BE2C (cell line): ENCODE measurements around the gene C5orf24. TPM values are rescaled to one million over a fixed set of nuclear protein-coding genes. Genes with fewer than 3 reads are reported as not detected.

Source experiments
- DNase-seq: peaks from one replicate; pipeline ENCODE4 v3.0.0-alpha.2; 2020
- H3K27me3 ChIP-seq: fragments of 250-450 bp; sonication (Bioruptor Pico); 2 replicates; pipeline ENCODE4 v1.5.1; 2020; ENCODE audit warnings: mild to moderate bottlenecking
- H3K36me3 ChIP-seq: fragments of 250-450 bp; sonication (Bioruptor Pico); 2 replicates; pipeline ENCODE4 v1.5.1; 2020; ENCODE audit warnings: mild to moderate bottlenecking
- H3K4me1 ChIP-seq: fragments of 250-450 bp; sonication (Bioruptor Pico); 2 replicates; pipeline ENCODE4 v1.5.1; 2020
- H3K4me3 ChIP-seq: 2 replicates; pipeline ENCODE4 v1.5.1; 2011; ENCODE audit warnings: low read depth, low read length
- H3K9me3 ChIP-seq: fragments of 250-450 bp; sonication (Bioruptor Pico); 2 replicates; pipeline ENCODE4 v1.5.1; 2020
- CTCF ChIP-seq: IDR thresholded peaks from 2 replicates; pipeline ENCODE4 v1.5.1; 2012; ENCODE audit warnings: mild to moderate bottlenecking, low read depth, low read length
- polyA plus RNA-seq: library from polyadenylated mRNA; unstranded; fragments of >200 nt; gene quantifications from one replicate; pipeline ENCODE4 v1.2.1, GENCODE V29; 2012; ENCODE audit warnings: low read depth, missing spikeins; ENCODE audit not compliant: insufficient read length, insufficient read depth

C5orf24 gene
- 54.1 TPM for polyA plus RNA-seq

GRCh38 chr5:134845852-134846640 lies at the start of gene C5orf24:
C5orf24 (plus strand) TSS chr5:134845968; CDS start chr5:134854901, 8,933 bp downstream.
- Histone ChIP-seq H3K36me3 (peaks cover 22% of the 10 kb centered on the region), H3K9me3 (no peaks in the 10 kb centered on the region), H3K4me3 (peak within 1 kb of the TSS; percentile 77), H3K4me1 (peaks cover 7% of the 10 kb centered on the region), H3K27me3 (no peaks in the 10 kb centered on the region)
- TF ChIP-seq CTCF = no peak
- peak; percentile 96 for DNase-seq

- no peak for TF ChIP-seq CTCF
- Histone ChIP-seq H3K4me1 (no peaks in the 10 kb centered on the region), H3K36me3 (peaks cover 83% of the 10 kb centered on the region)
These were observed 47.3 kb upstream of the C5orf24 start for GRCh38 chr5:134798468-134798867.

GRCh38 chr5:134803821-134804220 lies 41.9 kb upstream of the C5orf24 start:
- no peak for TF ChIP-seq CTCF
- H3K36me3 ChIP-seq = peaks cover 62% of the 10 kb centered on the region
- DNase-seq = no peak

More at GRCh38 chr5:134798468-134798867, 47.3 kb upstream of the C5orf24 start:
- no peaks in the 10 kb centered on the region for H3K27me3 ChIP-seq
- no peak overlapping the region for H3K4me3 ChIP-seq
- DNase-seq = no peak
- H3K9me3 ChIP-seq = no peaks in the 10 kb centered on the region

GRCh38 chr5:134813407-134813806 lies 32.4 kb upstream of the C5orf24 start:
- no peaks in the 10 kb centered on the region for H3K9me3 ChIP-seq
- H3K27me3 ChIP-seq = no peaks in the 10 kb centered on the region
- H3K4me1 ChIP-seq = no peaks in the 10 kb centered on the region
- no peak for TF ChIP-seq CTCF
- DNase-seq = no peak
- H3K4me3 ChIP-seq = no peak overlapping the region
- peaks cover 77% of the 10 kb centered on the region for H3K36me3 ChIP-seq

More at GRCh38 chr5:134803821-134804220, 41.9 kb upstream of the C5orf24 start:
- Histone ChIP-seq H3K4me3 (no peak overlapping the region), H3K4me1 (no peaks in the 10 kb centered on the region), H3K27me3 (no peaks in the 10 kb centered on the region), H3K9me3 (no peaks in the 10 kb centered on the region)

DNA sequence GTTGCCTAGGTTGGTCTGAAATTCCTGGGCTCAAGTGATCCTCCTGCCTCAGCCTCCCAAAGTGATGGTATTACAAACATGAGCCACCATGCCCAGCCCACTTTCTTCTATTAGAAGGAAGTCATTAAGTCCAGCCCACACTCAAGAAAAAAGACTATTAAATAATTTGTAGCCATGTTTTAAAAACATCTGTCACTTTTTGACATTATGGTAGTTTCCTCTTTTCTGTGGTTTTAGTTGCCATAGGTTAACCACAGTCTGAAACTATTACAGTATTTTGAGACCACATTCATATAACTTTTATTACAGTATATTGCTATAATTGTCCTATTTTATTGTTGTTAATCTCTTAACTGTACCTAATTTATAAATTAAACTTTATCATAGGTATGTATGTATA lies 31.9 kb upstream of the C5orf24 start:
- H3K27me3 ChIP-seq = no peaks in the 10 kb centered on the region
- H3K36me3 ChIP-seq = peaks cover 75% of the 10 kb centered on the region
- no peak for DNase-seq
- H3K9me3 ChIP-seq = no peaks in the 10 kb centered on the region
- no peaks in the 10 kb centered on the region for H3K4me1 ChIP-seq
- no peak overlapping the region for H3K4me3 ChIP-seq
- TF ChIP-seq CTCF = no peak

DNA sequence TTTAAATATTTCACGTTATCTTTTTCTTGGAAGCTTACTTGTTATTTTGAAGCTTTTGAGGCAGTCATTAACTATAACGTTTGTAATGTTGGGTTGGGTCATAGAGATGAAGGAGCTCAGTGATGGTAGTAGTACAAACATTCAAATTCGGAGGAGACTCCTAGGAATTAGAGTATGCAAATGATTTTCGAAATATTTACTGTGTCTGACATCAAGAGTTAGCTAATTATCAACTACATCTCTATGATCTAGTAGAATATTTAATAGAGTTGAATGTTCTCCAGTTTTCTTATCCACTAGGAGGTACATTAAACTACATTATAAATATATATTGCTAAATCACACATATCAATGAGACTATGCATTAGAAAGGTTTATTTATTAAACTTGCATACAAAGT lies 28.8 kb upstream of the C5orf24 start:
- Histone ChIP-seq H3K27me3 (no peaks in the 10 kb centered on the region), H3K4me3 (no peak overlapping the region), H3K4me1 (no peaks in the 10 kb centered on the region), H3K36me3 (peaks cover 75% of the 10 kb centered on the region), H3K9me3 (no peaks in the 10 kb centered on the region)
- TF ChIP-seq CTCF = no peak
- DNase-seq = no peak
